HS-5 (cell line): Measurements from ENCODE around the gene SPRED3.
"Not testable (repeated sequence)": the region's sequence is repeated elsewhere in the genome, so short reads cannot be mapped to it uniquely, and the experiment has no call there.

Source experiments
- DNase-seq: peaks from one replicate; pipeline ENCODE4 v3.0.0-alpha.2; 2012; ENCODE audit warnings: low read depth

The SPRED3 gene

GRCh38 chr19:38389957-38390924 is 1.7 kb downstream of the SPRED3 start:
- no peak for DNase-seq

- DNase-seq = no peak
Observed at GRCh38 chr19:38391911-38392464, 3.5 kb downstream of the SPRED3 start.

GRCh38 chr19:38392707-38393308 is 4.3 kb downstream of the SPRED3 start:
- DNase-seq = no peak

GRCh38 chr19:38394488-38394887 is 6.0 kb downstream of the SPRED3 start:
- DNase-seq = no peak

- DNase-seq = no peak
Observed at GRCh38 chr19:38395381-38396114, 7.1 kb downstream of the SPRED3 start.

- DNase-seq = no peak
Observed at GRCh38 chr19:38399081-38399480, 10.6 kb downstream of the SPRED3 start.

- DNase-seq = no peak
Observed at GRCh38 chr19:38399537-38399936, 11.0 kb downstream of the SPRED3 start.

GRCh38 chr19:38400361-38400760 is 11.9 kb downstream of the SPRED3 start:
- no peak for DNase-seq

GRCh38 chr19:38401148-38401547 is 12.7 kb downstream of the SPRED3 start:
- DNase-seq = no peak

- DNase-seq = no peak
Observed at GRCh38 chr19:38402623-38402966, 14.1 kb downstream of the SPRED3 start.

GRCh38 chr19:38402967-38403674 is 14.6 kb downstream of the SPRED3 start, which contains the start of gene FAM98C:
Gene FAM98C, plus strand, starts transcription at chr19:38403093. Its CDS starts 61 bp downstream, at chr19:38403154.
- DNase-seq = peak; percentile 78

- no peak for DNase-seq
Observed at GRCh38 chr19:38404858-38405257, 16.4 kb downstream of the SPRED3 start.

- DNase-seq = no peak
Observed at GRCh38 chr19:38405276-38405675, 16.8 kb downstream of the SPRED3 start.

GRCh38 chr19:38409631-38410133 is 21.2 kb downstream of the SPRED3 start:
- no peak for DNase-seq

GRCh38 chr19:38410407-38410806 is 21.9 kb downstream of the SPRED3 start:
- not testable (repeated sequence) for DNase-seq

GRCh38 chr19:38411041-38411712 is 22.7 kb downstream of the SPRED3 start:
- no peak for DNase-seq

GRCh38 chr19:38411898-38412297 is 23.4 kb downstream of the SPRED3 start:
- not testable (repeated sequence) for DNase-seq

- DNase-seq = no peak
Observed at GRCh38 chr19:38412491-38412890, 24.0 kb downstream of the SPRED3 start.

- no peak for DNase-seq
Observed at GRCh38 chr19:38412961-38413360, 24.5 kb downstream of the SPRED3 start.

- DNase-seq = no peak
Observed at GRCh38 chr19:38413416-38413815, 24.9 kb downstream of the SPRED3 start.

- DNase-seq = no peak
Observed at GRCh38 chr19:38417146-38417543, 28.6 kb downstream of the SPRED3 start.
